IgD-negative memory B cell (primary cell): ENCODE data around the gene MINPP1. TPM values are rescaled to one million over a fixed set of nuclear protein-coding genes. Genes with fewer than 3 reads are reported as not detected.

ENCODE experiments used
- H3K27ac Mint-ChIP-seq, 3 donors: one replicate each; pipeline ENCODE4 v1.8.0; 2020 to 2022; ENCODE audit warnings: mild to moderate bottlenecking in 3 of 3, mixed read lengths in 3 of 3, moderate library complexity in 1 of 3
- H3K27me3 Mint-ChIP-seq: one replicate; pipeline ENCODE4 v1.8.0; 2021; ENCODE audit warnings: mixed read lengths
- H3K36me3 Mint-ChIP-seq: one replicate; pipeline ENCODE4 v1.8.0; 2020; ENCODE audit warnings: mild to moderate bottlenecking, mixed read lengths
- H3K4me1 Mint-ChIP-seq, 3 donors: one replicate each; pipeline ENCODE4 v1.8.0; 2020 to 2022; ENCODE audit warnings: mixed read lengths in 3 of 3, mild to moderate bottlenecking in 1 of 3
- H3K4me3 Mint-ChIP-seq, 4 donors: one replicate each; pipeline ENCODE4 v1.8.0; 2020 to 2022; ENCODE audit warnings: mild to moderate bottlenecking in 4 of 4, mixed read lengths in 4 of 4, moderate library complexity in 3 of 4
- H3K9me3 Mint-ChIP-seq, 3 donors: one replicate each; pipeline ENCODE4 v1.8.0; 2020 to 2021; ENCODE audit warnings: mixed read lengths in 3 of 3, mild to moderate bottlenecking in 1 of 3
- polyA plus RNA-seq: library from polyadenylated mRNA; unstranded; fragments of 300-500 nt; fragmentation: Illumina TruSeq; gene quantifications from one replicate; pipeline ENCODE4 v1.2.3, GENCODE V29; 2021

The MINPP1 gene
- polyA plus RNA-seq, 1 donor from 2014 or later: 3.9 TPM

GRCh38 chr10:87598700-87599099 lies 94.0 kb downstream of the MINPP1 start:
- H3K27ac Mint-ChIP-seq: no peak overlapping the region
- H3K36me3 Mint-ChIP-seq: no peaks in the 10 kb centered on the region
- peaks cover 2% of the 10 kb centered on the region for H3K27me3 Mint-ChIP-seq
- no peak overlapping the region for H3K4me3 Mint-ChIP-seq
- no peaks in the 10 kb centered on the region for H3K9me3 Mint-ChIP-seq
- peaks cover 10 to 13% (median 11%) of the 10 kb centered on the region in 3 donors for H3K4me1 Mint-ChIP-seq

DNA sequence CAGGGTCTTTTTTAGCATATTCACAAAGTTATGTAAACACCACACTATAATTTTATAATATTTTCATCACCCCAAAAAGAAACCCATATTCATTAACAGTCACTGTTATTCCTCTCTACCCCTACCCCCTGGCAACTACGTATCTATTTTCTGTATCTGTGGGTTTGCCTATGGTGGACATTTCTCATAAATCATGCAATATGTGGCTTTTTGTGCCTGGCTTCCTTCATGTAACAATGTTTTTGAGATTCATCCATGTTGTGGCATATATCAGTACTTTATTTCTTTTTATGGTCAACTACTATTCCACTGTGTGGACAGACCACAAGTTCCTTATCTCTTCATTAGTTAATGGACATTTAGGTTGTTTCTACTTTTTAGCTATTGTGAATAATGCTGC lies 95.9 kb downstream of the MINPP1 start:
- no peak overlapping the region for H3K4me3 Mint-ChIP-seq
- no peaks in the 10 kb centered on the region for H3K36me3 Mint-ChIP-seq
- peaks cover 10 to 13% (median 11%) of the 10 kb centered on the region in 3 donors for H3K4me1 Mint-ChIP-seq
- no peaks in the 10 kb centered on the region for H3K27me3 Mint-ChIP-seq
- no peaks in the 10 kb centered on the region for H3K9me3 Mint-ChIP-seq
- no peak overlapping the region for H3K27ac Mint-ChIP-seq

Other genes starting within 250 kb of the MINPP1 start
- gene NUTM2D, start 147.1 kb upstream of the MINPP1 start, polyA plus RNA-seq: 0.19 TPM
- 0.13 TPM for gene PAPSS2, start 155.0 kb downstream of the MINPP1 start, polyA plus RNA-seq